GM10248 (cell line): ENCODE data around the gene AMELY.

Experiments
- CTCF ChIA-PET: fragments of 300-600 bp; sonication (Branson Sonifier 250); formaldehyde crosslinking; extraction: SDS; loops from one replicate; lab custom pipeline; 2021; ENCODE audit warnings: antibody characterized with exemption; lab: Yijun Ruan, JAX
- POLR2A ChIA-PET: fragments of 350-650 bp; sonication (Branson Sonifier 250); formaldehyde crosslinking; extraction: SDS; loops from one replicate; lab custom pipeline; 2020; ENCODE audit warnings: antibody characterized with exemption; lab: Yijun Ruan, JAX
- DNase-seq: peaks from one replicate; pipeline ENCODE4 v3.0.0; 2012; ENCODE audit errors: extremely low spot score
- CTCF ChIP-seq: IDR thresholded peaks from 2 replicates; pipeline ENCODE4 v1.5.1; 2012; ENCODE audit warnings: mild to moderate bottlenecking, low read depth; ENCODE audit errors: extremely low read depth, missing control alignments, control extremely low read depth

Gene AMELY

DNA sequence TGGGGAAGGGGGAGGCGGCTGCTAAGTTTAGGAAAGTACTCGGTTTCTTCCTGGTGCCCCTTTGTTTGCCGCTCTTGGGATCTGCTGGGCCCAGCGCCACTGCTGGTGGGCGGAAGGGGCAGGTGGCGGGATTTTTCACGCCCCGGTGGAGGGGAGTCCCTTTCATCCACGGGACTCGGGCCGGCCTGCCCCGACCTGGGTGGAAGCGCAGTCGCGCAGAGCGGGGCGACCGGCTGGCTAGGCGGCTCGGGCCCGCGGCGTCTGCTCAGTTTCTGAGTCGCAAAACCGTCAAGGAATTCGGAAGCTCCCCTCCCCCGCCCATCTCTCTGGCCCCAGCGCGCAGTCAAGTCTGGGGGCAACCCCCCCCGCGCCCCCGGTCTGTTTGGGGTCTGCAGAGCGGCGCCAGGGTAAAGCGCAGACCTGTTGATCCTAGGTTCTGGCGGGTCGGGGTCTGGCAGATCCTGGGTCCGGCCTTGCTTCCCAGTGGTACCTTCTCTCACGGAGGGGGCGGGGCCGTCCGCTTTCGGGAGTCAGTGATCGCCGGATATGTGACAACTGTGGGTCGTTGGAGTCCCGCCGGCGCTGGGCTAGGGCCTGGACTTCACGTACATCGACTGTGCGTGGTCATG is at the start of gene AMELY:
TSS of gene AMELY (minus strand) at position 500 of the 629 bp plus-strand sequence. CDS start 39,144 bp downstream, outside the sequence.
- ChIA-PET POLR2A (no interaction called here), CTCF (no interaction called here)
- TF ChIP-seq CTCF, result no peak

DNA sequence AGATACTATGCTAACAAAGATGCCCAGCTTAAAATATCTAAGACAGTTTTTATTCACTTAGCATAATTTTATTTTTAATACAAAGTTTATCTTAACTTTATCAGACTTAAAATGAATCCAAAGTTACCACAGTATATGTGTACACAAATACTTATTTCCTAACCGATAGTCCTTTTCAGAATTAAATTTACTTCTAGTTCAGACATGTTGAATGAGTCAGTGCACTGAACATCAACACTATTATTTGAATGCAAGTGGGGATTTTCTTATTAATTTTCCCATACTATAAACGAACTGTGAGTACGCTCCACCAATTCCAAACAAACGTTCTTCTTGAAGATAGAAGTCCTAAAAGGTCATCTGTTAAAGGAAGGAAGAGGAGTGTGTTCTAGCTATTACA is 38.4 kb upstream of the AMELY start:
- DNase-seq, result no peak
- ChIA-PET CTCF (no interaction called here), POLR2A (no interaction called here)
- TF ChIP-seq CTCF, result no peak

More for the DNA sequence above, at the start of gene AMELY:
- no peak for DNase-seq

GRCh38 chrY:6948378-6948777 is 36.8 kb upstream of the AMELY start:
- POLR2A ChIA-PET, result no interaction called here
- no peak for TF ChIP-seq CTCF
- DNase-seq, result no peak
- CTCF ChIA-PET, result no interaction called here

- DNase-seq, result no peak
- ChIA-PET CTCF (interaction anchor here (1.4 kb wide), 1 partner anchor 14 kb away, joined by 5 read pairs; no protein-coding TSS in a partner anchor), POLR2A (no interaction called here)
- TF ChIP-seq CTCF, result no peak
Measured at GRCh38 chrY:6947695-6948094, 36.1 kb upstream of the AMELY start.

DNA sequence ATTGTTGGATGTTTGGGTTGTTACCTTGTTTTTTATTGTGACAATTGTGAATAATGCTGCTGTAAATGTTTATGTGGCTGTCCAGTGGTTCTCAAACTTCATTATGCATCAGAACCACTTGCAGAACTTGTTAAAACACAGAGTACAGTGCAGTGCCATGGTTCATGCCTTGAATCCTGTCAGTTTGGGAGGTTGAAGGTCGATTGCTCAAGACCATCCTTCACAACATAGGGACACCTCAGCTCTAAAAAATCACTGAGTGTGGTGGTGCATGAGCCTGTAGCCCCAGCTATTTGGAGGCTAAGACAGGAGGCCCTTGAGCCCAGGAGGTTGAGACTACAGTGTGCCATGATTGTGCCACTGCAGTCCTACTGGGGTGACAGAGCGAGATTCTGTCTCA is 23.9 kb upstream of the AMELY start:
- POLR2A ChIA-PET, result no interaction called here
- CTCF ChIA-PET, result no interaction called here
- TF ChIP-seq CTCF, result no peak
- DNase-seq, result no peak

DNA sequence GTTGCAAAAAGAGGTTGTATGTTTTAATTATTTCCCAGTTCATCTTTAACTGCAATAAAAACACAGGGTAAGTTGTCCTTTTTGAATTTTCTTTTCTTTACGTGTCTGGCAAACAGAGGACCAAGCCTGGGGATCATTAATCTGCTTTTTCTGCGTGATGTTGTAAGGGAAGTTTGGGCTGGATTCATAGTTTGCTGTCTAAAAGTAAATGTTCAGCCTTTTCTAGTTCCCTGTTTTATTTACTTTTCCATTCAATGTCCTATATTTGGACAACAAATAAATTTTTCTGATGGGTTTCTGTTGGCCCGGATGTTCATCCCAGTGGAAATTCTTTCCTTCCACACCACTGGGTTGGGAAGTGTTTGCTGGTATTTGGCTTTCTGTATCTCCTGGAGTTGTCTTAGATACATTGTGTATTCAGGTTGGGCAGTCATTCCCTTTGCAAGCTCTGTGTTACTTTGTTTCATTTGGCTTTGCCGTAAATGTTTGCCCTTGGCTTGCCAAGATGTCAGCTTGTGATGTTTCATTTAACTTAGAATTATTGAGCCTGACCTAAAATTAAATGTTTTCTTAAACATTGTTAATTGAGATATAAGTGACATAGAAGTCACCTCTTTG is 20.3 kb upstream of the AMELY start:
- ChIA-PET POLR2A (no interaction called here), CTCF (no interaction called here)
- no peak for TF ChIP-seq CTCF
- DNase-seq, result no peak
